Caki2 (cell line): Measurements from ENCODE around the gene E4F1. TPM values are rescaled to one million over a fixed set of nuclear protein-coding genes. Genes with fewer than 3 reads are reported as not detected.
A peak's percentile ranks its signal among the peaks of the same experiment; 100 is the strongest.
"Not testable (repeated sequence)": the region's sequence is repeated elsewhere in the genome, so short reads cannot be mapped to it uniquely, and the experiment has no call there.

Experiments
- DNase-seq: peaks from one replicate; pipeline ENCODE4 v3.0.0-alpha.2; 2015; ENCODE audit warnings: low read depth
- in situ Hi-C: cut with HindIII; loops from 2 replicates; pipeline ENCODE4 v1.10.0; 2016; ENCODE audit warnings: low sequenced_read_pairs, low pct_unique_long_range_greater_than_20kb, mixed read lengths
- total RNA-seq: library from RNA; depleted of rRNA; stranded (reverse); fragments of >200 nt; shearing (Covaris generic); gene quantifications from 2 replicates; pipeline ENCODE4 v1.2.3, GENCODE V29; 2014; ENCODE audit warnings: low replicate concordance

Gene E4F1
- total RNA-seq, 1 experiment from 2014 or later, result 45.6 TPM

GRCh38 chr16:2236337-2237101, 13.1 kb downstream of the E4F1 start, which contains the start of gene DNASE1L2:
TSS of gene DNASE1L2 (plus strand) at chr16:2236444. CDS start at chr16:2236817, 373 bp downstream.
- in situ Hi-C loops, result no loop called here
- DNase-seq, result no peak

DNA sequence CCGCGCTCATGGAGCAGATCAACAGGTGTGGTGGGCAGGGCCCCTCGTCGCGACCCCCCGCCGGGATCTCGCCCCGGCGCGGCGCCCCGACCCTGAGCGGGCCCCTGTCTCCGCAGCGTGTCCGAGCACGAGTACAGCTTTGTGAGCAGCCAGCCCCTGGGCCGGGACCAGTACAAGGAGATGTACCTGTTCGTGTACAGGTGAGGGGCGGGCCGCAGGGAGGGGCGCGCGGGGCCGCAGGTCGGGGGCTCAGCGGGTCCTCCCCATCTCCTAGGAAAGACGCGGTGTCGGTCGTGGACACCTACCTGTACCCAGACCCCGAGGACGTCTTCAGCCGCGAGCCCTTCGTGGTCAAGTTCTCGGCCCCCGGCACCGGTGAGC, 13.7 kb downstream of the E4F1 start:
- in situ Hi-C loops, result no loop called here
- no peak for DNase-seq

DNA sequence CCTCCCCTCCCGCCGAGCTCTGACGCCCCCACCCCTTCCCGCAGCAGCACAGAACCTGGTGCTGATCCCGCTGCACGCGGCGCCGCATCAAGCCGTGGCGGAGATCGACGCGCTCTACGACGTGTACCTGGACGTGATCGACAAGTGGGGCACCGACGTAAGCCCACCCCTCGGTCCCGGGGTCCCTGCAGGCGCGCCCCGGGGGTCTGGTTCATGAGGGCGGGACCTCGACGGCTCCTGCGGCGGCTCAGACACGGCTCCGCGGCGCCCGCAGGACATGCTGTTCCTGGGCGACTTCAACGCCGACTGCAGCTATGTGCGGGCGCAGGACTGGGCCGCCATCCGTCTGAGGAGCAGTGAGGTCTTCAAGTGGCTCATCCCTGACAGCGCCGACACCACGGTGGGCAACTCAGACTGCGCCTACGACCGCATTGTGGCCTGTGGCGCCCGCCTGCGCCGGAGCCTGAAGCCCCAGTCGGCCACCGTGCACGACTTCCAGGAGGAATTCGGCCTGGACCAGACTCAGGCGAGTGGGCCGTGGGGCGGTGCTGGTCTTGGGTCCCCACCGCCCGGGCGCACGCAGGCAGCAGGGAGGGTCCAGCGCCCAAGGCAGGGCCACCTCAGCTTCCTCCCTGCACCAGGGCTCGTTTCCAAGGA, 14.2 kb downstream of the E4F1 start:
- in situ Hi-C loops, result no loop called here

GRCh38 chr16:2238150-2238837, 14.9 kb downstream of the E4F1 start:
- no peak for DNase-seq
- in situ Hi-C loops, result no loop called here

More for the DNA sequence above, 14.2 kb downstream of the E4F1 start:
- no peak for DNase-seq

DNA sequence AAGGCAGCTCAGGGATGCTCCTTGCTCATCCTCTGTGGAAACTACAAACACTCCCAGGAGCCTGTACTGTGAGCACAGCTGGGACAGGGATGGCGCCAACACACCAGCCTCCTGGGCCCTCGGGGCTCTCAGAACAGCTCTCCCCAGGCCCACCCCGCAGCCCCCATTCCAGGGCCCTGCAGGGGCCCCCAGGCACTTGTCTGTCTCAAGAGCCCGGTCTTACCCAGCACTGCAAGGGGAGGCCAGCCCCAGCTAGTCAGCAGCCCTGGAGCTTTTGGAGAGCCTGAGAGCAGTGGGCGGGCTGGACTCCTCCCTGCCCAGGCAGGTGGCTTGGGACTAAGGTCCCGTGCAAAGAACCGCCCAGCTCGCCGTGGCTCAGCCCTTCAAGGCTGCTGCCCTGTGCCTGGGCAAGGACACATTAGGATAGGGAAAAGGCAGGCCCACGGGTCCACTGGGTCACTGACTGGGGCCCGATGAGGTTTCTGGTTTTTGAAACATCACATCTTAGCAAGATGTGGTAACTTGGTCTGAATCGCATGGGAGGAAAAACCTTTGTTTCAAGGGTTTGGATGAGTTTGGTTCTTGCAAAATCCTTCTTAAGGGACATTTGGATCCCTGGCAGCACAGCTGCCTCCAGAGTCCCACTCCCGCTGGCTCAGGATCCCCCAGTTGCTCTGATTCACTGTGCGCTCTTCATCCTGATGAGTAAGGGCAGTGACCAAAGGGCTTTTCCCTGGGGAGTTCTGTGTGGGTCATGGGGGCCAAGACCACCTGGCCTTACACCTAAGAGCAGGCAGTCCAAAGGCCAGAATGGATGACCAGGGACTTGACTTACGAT, 15.7 kb downstream of the E4F1 start:
- DNase-seq, result no peak
- in situ Hi-C loops, result no loop called here

GRCh38 chr16:2240331-2240730, 16.9 kb downstream of the E4F1 start:
- in situ Hi-C loops, result not testable (repeated sequence)
- DNase-seq, result peak; percentile 46

DNA sequence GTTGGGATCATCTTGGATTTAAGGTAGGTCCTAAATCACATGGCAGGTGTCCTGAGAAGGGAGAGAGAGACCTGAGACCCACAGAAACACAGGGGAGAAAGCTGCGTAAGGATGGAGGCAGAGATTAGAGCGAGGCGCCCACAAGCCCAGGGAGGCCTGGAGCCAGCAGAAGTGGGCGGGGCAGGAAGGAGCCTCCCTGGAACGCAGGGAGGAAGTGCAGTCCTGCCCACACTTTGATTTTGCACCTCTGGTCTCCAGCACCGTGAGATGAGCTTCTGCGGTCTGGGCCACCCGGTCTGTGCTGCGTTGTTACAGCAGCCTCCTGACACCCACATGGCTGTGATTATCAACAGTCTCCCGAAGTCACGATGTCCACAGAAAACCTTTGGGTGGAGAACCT, 19.2 kb downstream of the E4F1 start:
- in situ Hi-C loops, result no loop called here
- no peak for DNase-seq

- DNase-seq, result no peak
- in situ Hi-C loops, result no loop called here
Observed at GRCh38 chr16:2243031-2243528, 19.7 kb downstream of the E4F1 start.

DNA sequence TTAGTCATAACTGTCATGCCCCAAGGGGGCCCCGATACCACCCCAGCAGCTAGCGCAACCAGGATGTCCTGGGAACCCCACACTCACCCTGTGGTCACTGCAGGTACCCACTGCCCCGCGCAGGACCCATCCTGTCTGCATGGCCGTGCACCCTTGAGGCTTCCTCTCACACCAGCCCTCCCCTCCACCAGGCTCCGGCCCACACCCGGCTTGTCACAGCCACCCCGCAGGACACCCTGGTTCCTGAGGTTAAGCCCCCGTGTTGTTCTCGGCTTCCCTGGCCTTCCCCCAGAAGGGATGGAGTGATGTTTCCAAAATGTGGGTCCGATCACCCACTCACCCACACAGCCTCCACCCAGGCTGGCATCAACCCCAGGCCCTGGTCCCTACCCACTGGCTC, 20.4 kb downstream of the E4F1 start:
- in situ Hi-C loops, result no loop called here

DNA sequence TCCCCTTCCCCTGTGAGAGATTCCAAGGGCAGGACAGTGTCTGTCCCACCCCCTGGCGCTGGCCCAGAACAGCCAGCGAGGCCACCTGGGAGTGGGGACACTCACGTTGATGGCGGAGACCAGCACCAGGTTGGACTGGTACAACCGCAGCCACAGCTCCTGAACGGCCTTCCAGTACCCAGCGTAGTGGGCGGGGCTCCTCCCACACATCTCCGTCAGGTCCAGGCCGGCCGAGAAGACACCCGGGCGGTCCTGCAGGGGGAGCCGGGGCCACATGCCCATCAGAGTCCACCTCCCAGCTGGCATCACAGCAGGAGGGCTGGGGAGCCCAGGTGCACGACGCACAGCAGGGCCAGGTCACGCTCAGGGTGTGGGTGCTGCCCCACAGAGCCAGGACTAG, 20.9 kb downstream of the E4F1 start:
- in situ Hi-C loops, result no loop called here
- DNase-seq, result no peak

More for the DNA sequence above, 20.4 kb downstream of the E4F1 start:
- no peak for DNase-seq

DNA sequence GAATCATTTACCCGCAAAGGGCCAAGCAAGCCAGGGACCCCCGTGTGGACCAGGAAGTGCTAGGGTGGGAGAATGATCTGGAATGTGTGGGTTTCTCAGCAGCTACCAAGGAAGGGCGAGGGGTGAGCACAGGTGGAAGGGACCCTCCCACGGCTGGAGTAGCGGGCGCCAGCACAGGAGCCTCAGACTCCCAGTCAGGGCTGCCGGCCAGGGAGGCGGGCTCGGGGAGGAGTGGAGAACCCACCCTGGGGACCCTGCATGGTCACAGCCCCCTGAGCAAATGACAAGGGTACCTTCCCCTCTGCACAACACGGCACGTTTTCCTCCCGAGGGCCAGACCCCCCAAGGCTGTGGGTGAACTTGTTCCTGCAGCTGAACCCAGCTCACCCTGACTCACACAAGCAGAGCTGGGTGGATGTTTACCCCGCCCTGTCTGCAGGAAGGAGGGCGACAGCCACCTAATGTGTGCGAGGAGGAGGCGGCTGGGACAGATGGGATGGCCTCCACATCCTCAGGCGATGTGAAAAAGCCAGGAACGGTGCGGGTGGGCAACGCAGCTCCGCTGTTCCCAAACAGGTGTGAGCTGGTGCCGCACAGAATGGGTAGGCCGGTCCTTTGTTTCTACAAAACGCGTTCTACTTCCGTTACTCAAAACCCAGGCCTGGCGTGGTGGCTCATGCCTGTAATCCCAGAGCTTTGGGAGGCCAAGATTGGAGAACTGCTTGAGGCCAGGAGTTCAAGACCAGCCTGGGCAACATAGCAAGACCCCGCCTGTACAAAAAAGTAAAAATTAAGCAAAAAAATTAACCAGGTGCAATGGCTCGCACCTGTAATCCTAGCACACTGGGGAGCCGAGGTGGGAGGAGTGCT, 21.8 kb downstream of the E4F1 start:
- DNase-seq, result no peak
- in situ Hi-C loops, result no loop called here

- no peak for DNase-seq
- in situ Hi-C loops, result no loop called here
Observed at GRCh38 chr16:2246301-2246885, 23.0 kb downstream of the E4F1 start.

DNA sequence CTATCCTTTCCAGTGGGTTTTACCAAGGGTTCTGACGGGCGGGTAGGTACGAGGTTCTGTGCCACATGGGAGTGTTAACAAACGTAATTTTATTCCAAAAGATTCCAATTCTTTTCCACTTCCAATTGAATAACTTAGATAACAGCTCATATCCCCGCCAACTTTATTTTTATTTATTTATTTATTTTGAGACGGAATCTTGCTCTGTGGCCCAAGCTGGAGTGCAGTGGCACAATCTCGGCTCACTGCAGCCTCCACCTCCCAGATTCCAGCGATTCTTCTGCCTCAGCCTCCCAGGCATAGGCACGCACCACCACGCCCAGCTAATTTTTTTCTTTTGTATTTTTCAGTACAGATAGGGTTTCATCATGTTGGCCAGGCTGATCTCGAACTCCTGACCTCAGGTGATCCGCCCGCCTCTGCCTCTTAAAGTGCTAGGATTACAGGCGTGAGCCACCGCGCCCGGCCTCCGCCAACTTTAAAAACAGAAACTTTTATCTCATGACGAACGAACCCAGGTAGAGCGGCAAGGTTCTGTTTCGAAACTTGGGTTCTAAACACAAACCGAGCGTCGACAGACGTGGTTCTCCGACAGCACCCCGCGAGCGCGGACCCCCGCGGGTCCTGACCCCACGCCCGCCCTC, 27.4 kb downstream of the E4F1 start:
- peak; percentile 73 for DNase-seq
- in situ Hi-C loops, result no loop called here

DNA sequence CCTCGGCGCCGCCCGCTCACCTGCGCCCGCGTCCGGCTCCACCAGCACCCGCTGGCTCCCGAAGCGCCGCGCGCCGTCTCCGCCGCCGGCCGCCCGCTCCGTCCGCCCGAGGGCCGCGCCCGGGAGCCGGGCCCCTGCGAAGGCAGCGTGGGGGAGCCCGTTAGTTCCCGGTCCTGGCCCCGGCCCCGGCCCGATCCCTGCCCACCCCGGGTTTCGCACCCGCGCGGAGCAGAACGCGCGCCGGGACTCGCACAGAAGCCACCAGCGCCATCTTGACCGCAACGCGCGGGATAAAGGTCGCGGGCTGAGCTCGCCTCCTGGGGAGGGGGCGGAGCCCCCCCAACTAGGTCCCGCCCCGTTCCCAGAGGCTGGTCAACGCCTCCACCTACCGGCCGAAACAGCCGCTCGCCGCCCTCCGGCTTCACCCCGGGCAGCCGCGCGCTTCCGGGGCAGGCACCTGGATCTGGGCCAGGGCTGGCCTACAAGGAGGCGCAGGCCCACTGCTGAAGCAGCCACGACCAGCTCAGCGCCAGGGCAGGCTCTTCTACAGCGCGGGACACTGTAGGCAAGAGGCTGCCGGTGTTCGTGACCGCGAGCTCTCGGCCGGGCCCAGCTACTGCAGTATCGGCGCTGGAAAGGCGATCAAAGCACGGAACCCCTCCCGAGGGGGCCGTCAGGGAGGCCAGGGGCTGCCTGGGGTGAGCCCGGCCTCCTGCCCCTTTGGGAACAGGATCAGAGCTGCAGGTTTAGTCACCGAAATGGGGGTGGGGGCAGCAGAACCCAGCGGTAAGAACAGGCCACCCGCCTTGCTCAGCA, 28.1 kb downstream of the E4F1 start, which contains the start of gene ECI1:
Gene ECI1 (minus strand): TSS at position 292 of the 816 bp plus-strand sequence. CDS start 21 bp downstream, at position 271.
- in situ Hi-C loops, result no loop called here
- DNase-seq, result peak; percentile 99

GRCh38 chr16:2252806-2253148, 29.4 kb downstream of the E4F1 start:
- in situ Hi-C loops, result no loop called here
- no peak for DNase-seq

DNA sequence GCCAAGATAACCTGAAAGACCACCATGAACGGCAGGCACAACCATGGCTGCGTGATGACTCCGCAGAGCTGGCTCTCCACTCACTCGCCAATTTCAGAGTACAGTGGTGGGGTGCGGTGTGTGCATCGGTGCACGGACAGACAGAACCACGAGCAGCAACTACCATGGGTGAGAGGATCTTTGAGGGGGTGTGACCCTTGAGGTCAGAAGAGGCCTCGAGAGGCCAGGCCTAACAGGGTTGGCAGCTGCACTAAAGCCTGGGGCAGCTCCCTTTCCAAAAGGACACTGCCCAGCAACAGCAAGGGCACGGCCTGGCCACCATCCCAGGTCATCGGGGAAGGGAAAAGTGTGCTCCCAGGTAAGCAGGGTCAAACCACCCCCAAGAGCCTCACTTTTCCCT, 29.9 kb downstream of the E4F1 start:
- no peak for DNase-seq
- in situ Hi-C loops, result no loop called here
